Heart left ventricle (tissue), 16 donors: ENCODE results near the gene OR51A7. TPM values are rescaled to one million over a fixed set of nuclear protein-coding genes. Genes with fewer than 3 reads are reported as not detected.

Experiments
- ATAC-seq, 4 donors: fragments of 200-7000 bp; cut with Tn5 transposase; one replicate each; pipeline ENCODE4 v1.9.1; 2020 to 2022; ENCODE audit warnings: moderate library complexity in 4 of 4, mild to moderate bottlenecking in 3 of 4, moderate number of reproducible peaks in 1 of 4
- DNase-seq, 5 donors: peaks; one replicate each; pipeline ENCODE4 v3.0.0-alpha.2; 2020
- H3K27ac ChIP-seq, 12 donors: fragments of 200-600 bp; sonication (generic) in 4 of 12; one replicate each; pipeline versions ENCODE4 v1.5.0 to v1.8.0; 2016 to 2022; ENCODE audit warnings: mild to moderate bottlenecking in 2 of 12
- H3K27me3 ChIP-seq, 9 donors: fragments of 200-600 bp; sonication (generic) in 2 of 9; one replicate each; pipeline versions ENCODE4 v1.5.1 to v1.8.0; 2016 to 2022; ENCODE audit warnings: mild to moderate bottlenecking in 3 of 9
- H3K36me3 ChIP-seq, 9 donors: fragments of 200-600 bp; sonication (generic) in 2 of 9; one replicate each; pipeline versions ENCODE4 v1.5.0 to v1.8.0; 2018 to 2022; ENCODE audit warnings: mild to moderate bottlenecking in 2 of 9
- H3K4me1 ChIP-seq, 12 donors: fragments of 200-600 bp; sonication (generic) in 4 of 12; one replicate each; pipeline versions ENCODE4 v1.5.0 to v1.8.0; 2016 to 2022; ENCODE audit warnings: mild to moderate bottlenecking in 3 of 12
- H3K4me3 ChIP-seq, 12 donors: fragments of 200-600 bp; sonication (generic) in 4 of 12; one replicate each; pipeline versions ENCODE4 v1.5.0 to v1.8.0; 2017 to 2022; ENCODE audit warnings: mild to moderate bottlenecking in 9 of 12, moderate library complexity in 4 of 12
- H3K9me3 ChIP-seq, 12 donors: fragments of 200-600 bp; sonication (generic) in 4 of 12; one replicate each; pipeline versions ENCODE4 v1.5.0 to v1.8.0; 2016 to 2022; ENCODE audit warnings: mild to moderate bottlenecking in 1 of 12
- CTCF ChIP-seq, 12 donors: fragments of 200-600 bp; sonication (generic) in 4 of 12; IDR thresholded peaks; one replicate each; pipeline versions ENCODE4 v1.5.0 to v1.8.0; 2018 to 2022; ENCODE audit warnings: antibody characterized with exemption in 12 of 12, mild to moderate bottlenecking in 5 of 12
- POLR2A ChIP-seq, 2 donors: fragments of 450-650 bp; IDR thresholded peaks; one replicate each; pipeline ENCODE4 v1.6.1; 2017; ENCODE audit warnings: antibody characterized with exemption in 2 of 2, mild to moderate bottlenecking in 2 of 2, moderate library complexity in 2 of 2
- WGBS, 4 donors: extraction: QIAGEN DNeasy Blood & Tissue Kit in 2 of 4; methylation state at CpG; one replicate each; pipeline versions ENCODE4 v1.1.5 to v1.1.7; 2013 to 2018; 5-methylcytosine and 5-hydroxymethylcytosine counted together
- intact Hi-C, 10 donors: fragments of 100-400 bp; cut with DNase I; formaldehyde crosslinking; loops; one replicate each; pipeline versions ENCODE4 v1.11.1 to v1.14.2; 2022
- polyA plus RNA-seq, 2 donors: library from polyadenylated mRNA; stranded (reverse); fragments of 200-250 nt; gene quantifications; one replicate each; pipeline ENCODE4 v1.2.3, GENCODE V29; 2013
- total RNA-seq, 9 donors: library from RNA; depleted of rRNA in 2 of 9; stranded (reverse); fragments of >200 nt in 2 of 9; fragmentation: NEBNext Ultra II Directional in 3 of 9; extraction: Animal tissue kit (Norgen Biotek cat#: 25700) in 3 of 9; gene quantifications; one replicate each; pipeline versions ENCODE4 v1.1.0 to v1.2.4, GENCODE V29; 2016 to 2023
- donor health status: ischemic (EF 13 %, LVEDD 7.1; RV severe dilation, severe dysfunction).
- donor health status: healthy with polysubstance abuse.
- donor health status: DM: no; HTN: yes; CAD: no.
- donor health status: DM: no; HTN: no; CAD: no.
- donor health status: ischemic (EF 25% LVEDD 6.9; RV normal size, moderate dysfunction).
- donor health status: ischemic (EF 25% LVEDD 5.7; RV mildly dilated, moderate dysfunction).
- donor health status: healthy.
- donor health status: DM: yes; HTN: yes; CAD: no.
- donor health status: ischemic (EF 35%, LVEDD 5.7; RV mildly dilated, moderate dysfunction).
- donor health status: nonischemic (EF 11% LVEDD 7.7; RV severe dilation, severe dysfunction).
- donor health status: DM: yes; HTN: yes; CAD: no.
- donor health status: PGD.
- donor health status: ischemic (EF 29% LVEDD 5.4; RV normal size, mild dysfunction).
- donor health status: nonischemic (EF 23%, LVEDD 6.1; RV moderate dilation, normal function).

The OR51A7 gene
- total and polyA plus RNA-seq, 11 donors, result not detected

- H3K27me3 ChIP-seq, result no peaks in the 10 kb centered on the region
- ATAC-seq (peak in 1 of 4 donors; percentile 10), DNase-seq (no peak)
- TF ChIP-seq CTCF (IDR thresholded peaks at IDR 0.05) (peak in 2 of 12 donors; percentile 31 to 47), POLR2A (IDR thresholded peaks at IDR 0.05) (no peak)
- H3K27ac ChIP-seq, result no peak overlapping the region
- WGBS, 4 donors, result 81 to 96% (median 88%) methylated on average over 1 of the region's 1 CpG
- no peaks in the 10 kb centered on the region for H3K36me3 ChIP-seq
- H3K4me1 ChIP-seq, result no peaks in the 10 kb centered on the region
- H3K9me3 ChIP-seq, result no peaks in the 10 kb centered on the region
- no peak overlapping the region for H3K4me3 ChIP-seq
- intact Hi-C loops, result no loop called here
These were observed 11.5 kb upstream of the OR51A7 start for GRCh38 chr11:4891996-4892640.

- intact Hi-C loops, result no loop called here
These were observed 13.0 kb downstream of the OR51A7 start for GRCh38 chr11:4916581-4916980.

GRCh38 chr11:4919250-4919649, 15.7 kb downstream of the OR51A7 start, which contains the start of gene OR51G2:
Gene OR51G2, minus strand, starts transcription at chr11:4919350. Its CDS starts 3,687 bp downstream, at chr11:4915663.
- H3K4me1 ChIP-seq, result no peaks in the 10 kb centered on the region
- TF ChIP-seq CTCF (IDR thresholded peaks at IDR 0.05) (no peak), POLR2A (IDR thresholded peaks at IDR 0.05) (no peak)
- WGBS, 4 donors, result 67 to 89% (median 76%) methylated on average over 4 of the region's 4 CpGs
- intact Hi-C loops, result no loop called here
- H3K27me3 ChIP-seq, result no peaks in the 10 kb centered on the region
- no peak within 1 kb of the TSS for H3K4me3 ChIP-seq
- no peak for ATAC-seq
- no peak within 1 kb of the TSS for H3K27ac ChIP-seq
- no peak for DNase-seq
- H3K9me3 ChIP-seq, result no peaks in the 10 kb centered on the region
- no peaks in the 10 kb centered on the region for H3K36me3 ChIP-seq

More at GRCh38 chr11:4916581-4916980, 13.0 kb downstream of the OR51A7 start:
- no peak for ATAC-seq
- Histone ChIP-seq H3K36me3 (no peaks in the 10 kb centered on the region), H3K27ac (no peak overlapping the region), H3K4me1 (no peaks in the 10 kb centered on the region), H3K27me3 (no peaks in the 10 kb centered on the region), H3K9me3 (no peaks in the 10 kb centered on the region), H3K4me3 (no peak overlapping the region)
- TF ChIP-seq POLR2A (IDR thresholded peaks at IDR 0.05) (no peak), CTCF (IDR thresholded peaks at IDR 0.05) (no peak)
- no peak for DNase-seq

- H3K27ac ChIP-seq, result no peak overlapping the region
- TF ChIP-seq POLR2A (IDR thresholded peaks at IDR 0.05) (no peak), CTCF (IDR thresholded peaks at IDR 0.05) (no peak)
- no peaks in the 10 kb centered on the region for H3K27me3 ChIP-seq
- no peak for DNase-seq
- ATAC-seq, result no peak
- no peaks in the 10 kb centered on the region for H3K4me1 ChIP-seq
- intact Hi-C loops, result no loop called here
- H3K4me3 ChIP-seq, result no peak overlapping the region
- no peaks in the 10 kb centered on the region for H3K36me3 ChIP-seq
- H3K9me3 ChIP-seq, result no peaks in the 10 kb centered on the region
- WGBS, 4 donors, result 69 to 83% (median 77%) methylated on average over 1 of the region's 1 CpG
These were observed 18.2 kb downstream of the OR51A7 start for GRCh38 chr11:4921796-4922195.
